GM12878 (cell line): ENCODE data around the gene NKD2.

Experiments
- MYC ChIP-seq: IDR thresholded peaks from 2 replicates; pipeline ENCODE4 v1.6.1; 2011; ENCODE audit warnings: mild to moderate bottlenecking, low read length, moderate library complexity, inconsistent platforms; ENCODE audit not compliant: insufficient read depth, insufficient replicate concordance, insufficient read length, severe bottlenecking
- POLR2A ChIP-seq: IDR thresholded peaks from 2 replicates; pipeline ENCODE4 v1.6.1; 2011; ENCODE audit warnings: low read depth, mild to moderate bottlenecking, low read length

DNA sequence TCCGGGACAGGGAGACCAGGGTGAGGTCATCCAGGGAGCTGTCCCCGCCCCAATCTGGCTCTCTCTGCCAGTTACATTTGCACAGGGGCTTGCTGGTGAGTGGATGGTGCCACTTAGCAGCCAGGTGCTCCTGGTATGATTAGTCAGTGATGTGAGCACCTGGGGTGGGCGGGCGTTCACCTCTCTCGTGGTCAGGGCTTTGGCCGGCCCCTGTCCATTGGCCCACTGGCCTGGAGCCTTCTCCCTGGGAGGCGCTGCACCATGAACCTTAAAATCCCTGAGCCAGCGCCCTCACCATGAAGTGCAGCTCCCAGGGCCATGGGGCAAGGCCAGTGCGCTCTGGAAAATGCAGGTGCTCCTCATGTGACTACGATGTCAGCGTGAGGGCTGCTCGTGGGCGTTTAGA lies 2.0 kb downstream of the NKD2 start:
- no peak for TF ChIP-seq MYC
- TF ChIP-seq POLR2A: no peak
